HUES64 (cell line): ENCODE measurements around the gene NAALADL2.

Experiments
- H3K27ac ChIP-seq: 2 replicates; pipeline ENCODE4 v1.7.0; 2013; ENCODE audit warnings: low read depth, low read length, inconsistent platforms
- H3K27me3 ChIP-seq: 2 replicates; pipeline ENCODE4 v1.6.1; 2013; ENCODE audit warnings: mild to moderate bottlenecking, low read length; ENCODE audit not compliant: insufficient read depth
- H3K36me3 ChIP-seq: 2 replicates; pipeline ENCODE4 v1.6.1; 2013; ENCODE audit warnings: mild to moderate bottlenecking, low read length; ENCODE audit not compliant: insufficient read depth
- H3K4me1 ChIP-seq: 2 replicates; pipeline ENCODE4 v1.6.1; 2013; ENCODE audit warnings: mild to moderate bottlenecking, low read length, moderate library complexity; ENCODE audit not compliant: insufficient read depth
- H3K4me3 ChIP-seq: 2 replicates; pipeline ENCODE4 v1.5.1; 2013; ENCODE audit warnings: mild to moderate bottlenecking, low read length, moderate library complexity
- H3K9ac ChIP-seq: 2 replicates; pipeline ENCODE4 v1.6.1; 2013; ENCODE audit warnings: mild to moderate bottlenecking, low read depth, low read length
- H3K9me3 ChIP-seq: 2 replicates; pipeline ENCODE4 v1.6.1; 2013; ENCODE audit warnings: low read depth, low read length; ENCODE audit not compliant: insufficient read depth
- WGBS: fragments of 150-250, 120-280 bp; methylation state at CpG from one replicate; pipeline ENCODE4 v1.1.7; 2013; ENCODE audit warnings: missing lambda C conversion rate; 5-methylcytosine and 5-hydroxymethylcytosine counted together

Gene NAALADL2

GRCh38 chr3:174884776-174885568, 25.8 kb downstream of the NAALADL2 start:
- Histone ChIP-seq H3K36me3 (no peaks in the 10 kb centered on the region), H3K9me3 (0 out of 2 replicates have a peak, but pooled peaks cover 4% of the 10 kb centered on the region), H3K27ac (no peak overlapping the region), H3K27me3 (no peaks in the 10 kb centered on the region), H3K9ac (no peak overlapping the region), H3K4me3 (no peak overlapping the region), H3K4me1 (no peaks in the 10 kb centered on the region)
- 93% methylated on average over 6 of the region's 7 CpGs for WGBS

GRCh38 chr3:174891524-174892203, 32.5 kb downstream of the NAALADL2 start:
- Histone ChIP-seq H3K27ac (no peak overlapping the region), H3K9me3 (no peaks in the 10 kb centered on the region), H3K4me1 (no peaks in the 10 kb centered on the region), H3K4me3 (no peak overlapping the region), H3K27me3 (no peaks in the 10 kb centered on the region), H3K9ac (no peak overlapping the region), H3K36me3 (no peaks in the 10 kb centered on the region)
- 95% methylated on average over 6 of the region's 6 CpGs for WGBS

- no peaks in the 10 kb centered on the region for H3K4me1 ChIP-seq
- H3K4me3 ChIP-seq = no peak overlapping the region
- no peaks in the 10 kb centered on the region for H3K9me3 ChIP-seq
- no peak overlapping the region for H3K27ac ChIP-seq
- H3K9ac ChIP-seq = no peak overlapping the region
- H3K36me3 ChIP-seq = no peaks in the 10 kb centered on the region
- H3K27me3 ChIP-seq = no peaks in the 10 kb centered on the region
Measured at GRCh38 chr3:174907027-174907426, 47.9 kb downstream of the NAALADL2 start.

- Histone ChIP-seq H3K36me3 (no peaks in the 10 kb centered on the region), H3K9me3 (no peaks in the 10 kb centered on the region), H3K4me1 (no peaks in the 10 kb centered on the region), H3K4me3 (no peak overlapping the region), H3K27me3 (no peaks in the 10 kb centered on the region), H3K9ac (no peak overlapping the region), H3K27ac (no peak overlapping the region)
- 99% methylated on average over 2 of the region's 4 CpGs for WGBS
Measured at GRCh38 chr3:174907628-174908407, 48.7 kb downstream of the NAALADL2 start.

GRCh38 chr3:174931473-174932353, 72.6 kb downstream of the NAALADL2 start:
- no peak overlapping the region for H3K27ac ChIP-seq
- H3K9ac ChIP-seq = no peak overlapping the region
- H3K9me3 ChIP-seq = no peaks in the 10 kb centered on the region
- H3K4me3 ChIP-seq = no peak overlapping the region
- 43% methylated on average over 2 of the region's 2 CpGs for WGBS
- no peaks in the 10 kb centered on the region for H3K4me1 ChIP-seq
- H3K27me3 ChIP-seq = no peaks in the 10 kb centered on the region
- H3K36me3 ChIP-seq = no peaks in the 10 kb centered on the region

- Histone ChIP-seq H3K9ac (no peak overlapping the region), H3K27ac (no peak overlapping the region)
Measured at GRCh38 chr3:174936590-174936989, 77.5 kb downstream of the NAALADL2 start.

GRCh38 chr3:174937478-174937877, 78.3 kb downstream of the NAALADL2 start:
- Histone ChIP-seq H3K4me1 (no peaks in the 10 kb centered on the region; the same call in 1 of the 2 replicates), H3K27ac (no peak overlapping the region)

More at GRCh38 chr3:174936590-174936989, 77.5 kb downstream of the NAALADL2 start:
- no peaks in the 10 kb centered on the region for H3K36me3 ChIP-seq
- no peaks in the 10 kb centered on the region for H3K4me1 ChIP-seq
- no peaks in the 10 kb centered on the region for H3K27me3 ChIP-seq
- 96% methylated on average over 4 of the region's 4 CpGs for WGBS
- H3K9me3 ChIP-seq = peaks cover under 1% of the 10 kb centered on the region; the same call in 1 of the 2 replicates
- H3K4me3 ChIP-seq = no peak overlapping the region

GRCh38 chr3:174938102-174938501, 79.0 kb downstream of the NAALADL2 start:
- no peaks in the 10 kb centered on the region for H3K27me3 ChIP-seq
- H3K36me3 ChIP-seq = no peaks in the 10 kb centered on the region
- H3K4me3 ChIP-seq = no peak overlapping the region
- 83% methylated on average over 3 of the region's 4 CpGs for WGBS
- H3K27ac ChIP-seq = no peak overlapping the region
- H3K9ac ChIP-seq = no peak overlapping the region
- no peaks in the 10 kb centered on the region; the same call in 1 of the 2 replicates for H3K4me1 ChIP-seq
- H3K9me3 ChIP-seq = peaks cover 5% of the 10 kb centered on the region; the same call in 1 of the 2 replicates

More at GRCh38 chr3:174937478-174937877, 78.3 kb downstream of the NAALADL2 start:
- Histone ChIP-seq H3K9ac (no peak overlapping the region), H3K36me3 (no peaks in the 10 kb centered on the region), H3K4me3 (no peak overlapping the region), H3K9me3 (peaks cover 5% of the 10 kb centered on the region; the same call in 1 of the 2 replicates), H3K27me3 (no peaks in the 10 kb centered on the region)

GRCh38 chr3:174940151-174940550, 81.0 kb downstream of the NAALADL2 start:
- Histone ChIP-seq H3K9ac (no peak overlapping the region), H3K9me3 (peaks cover 5% of the 10 kb centered on the region; the same call in 1 of the 2 replicates), H3K4me3 (no peak overlapping the region), H3K27ac (no peak overlapping the region), H3K27me3 (no peaks in the 10 kb centered on the region), H3K4me1 (no peaks in the 10 kb centered on the region; the same call in 1 of the 2 replicates), H3K36me3 (no peaks in the 10 kb centered on the region)
- WGBS = 94% methylated on average over 2 of the region's 2 CpGs

GRCh38 chr3:174945276-174945675, 86.1 kb downstream of the NAALADL2 start:
- Histone ChIP-seq H3K9me3 (peaks cover 5% of the 10 kb centered on the region; the same call in 1 of the 2 replicates), H3K9ac (no peak overlapping the region), H3K36me3 (no peaks in the 10 kb centered on the region), H3K27ac (no peak overlapping the region), H3K4me1 (no peaks in the 10 kb centered on the region; the same call in 1 of the 2 replicates), H3K27me3 (no peaks in the 10 kb centered on the region), H3K4me3 (no peak overlapping the region)
- 83% methylated on average over 1 of the region's 2 CpGs for WGBS
